Osteocyte (in vitro differentiated cells): ENCODE measurements around the gene SGTB. TPM values are rescaled to one million over a fixed set of nuclear protein-coding genes. Genes with fewer than 3 reads are reported as not detected.
"Not testable (repeated sequence)": the region's sequence is repeated elsewhere in the genome, so short reads cannot be mapped to it uniquely, and the experiment has no call there.

Experiments used
- DNase-seq: peaks from one replicate; pipeline ENCODE4 v3.0.0; 2021; ENCODE audit warnings: mixed read lengths; ENCODE audit not compliant: unreplicated experiment; ENCODE audit errors: extremely low spot score
- H3K27ac Mint-ChIP-seq: one replicate; pipeline ENCODE4 v1.8.0; 2021; ENCODE audit warnings: mild to moderate bottlenecking, mixed read lengths; ENCODE audit not compliant: unreplicated experiment
- H3K27me3 Mint-ChIP-seq: one replicate; pipeline ENCODE4 v1.8.0; 2021; ENCODE audit warnings: mixed read lengths; ENCODE audit not compliant: unreplicated experiment
- H3K36me3 Mint-ChIP-seq: one replicate; pipeline ENCODE4 v1.8.0; 2021; ENCODE audit warnings: mixed read lengths; ENCODE audit not compliant: unreplicated experiment
- H3K4me1 Mint-ChIP-seq: one replicate; pipeline ENCODE4 v1.8.0; 2021; ENCODE audit warnings: mixed read lengths; ENCODE audit not compliant: unreplicated experiment
- H3K4me3 Mint-ChIP-seq: one replicate; pipeline ENCODE4 v1.8.0; 2021; ENCODE audit warnings: mild to moderate bottlenecking, moderate library complexity, mixed read lengths; ENCODE audit not compliant: unreplicated experiment
- H3K9me3 Mint-ChIP-seq: one replicate; pipeline ENCODE4 v1.8.0; 2021; ENCODE audit warnings: mixed read lengths; ENCODE audit not compliant: unreplicated experiment
- total RNA-seq: library from RNA; stranded (reverse); gene quantifications from 2 replicates; pipeline ENCODE4 v1.2.1, GENCODE V29; 2021
- TF ChIP-seq, protein P1 (sequence below): fragments of 200-600 bp; sonication (generic); IDR thresholded peaks from 2 replicates; pipeline ENCODE4 v1.5.0; 2021; ENCODE audit warnings: antibody characterized with exemption, mild to moderate bottlenecking, moderate library complexity

Gene SGTB
- total RNA-seq, 1 donor from 2014 or later, result 18.8 TPM

DNA sequence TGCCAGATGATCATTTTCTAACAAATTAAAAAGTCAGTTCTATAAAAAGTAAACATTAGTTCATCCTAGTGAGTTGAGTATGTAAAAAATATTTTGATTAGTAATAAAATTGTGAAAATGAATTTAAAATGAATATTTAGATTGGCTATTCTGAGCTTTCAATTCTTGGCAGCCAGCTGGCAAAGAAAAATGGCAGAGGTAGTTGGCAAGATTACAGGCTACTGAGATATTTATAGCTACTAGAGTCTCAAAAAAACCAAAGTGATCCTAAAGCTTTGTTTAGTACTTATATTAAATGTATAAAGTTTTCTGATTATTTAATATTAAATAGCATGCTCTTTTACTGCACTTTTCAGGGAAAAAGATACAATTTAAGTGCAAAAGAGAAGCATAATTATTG lies 25.0 kb downstream of the SGTB start:
- H3K9me3 Mint-ChIP-seq, result no peaks in the 10 kb centered on the region
- no peaks in the 10 kb centered on the region for H3K4me1 Mint-ChIP-seq
- no peaks in the 10 kb centered on the region for H3K27me3 Mint-ChIP-seq
- no peak overlapping the region for H3K4me3 Mint-ChIP-seq
- H3K36me3 Mint-ChIP-seq, result peaks cover 22% of the 10 kb centered on the region
- DNase-seq, result no peak
- TF ChIP-seq, protein P1, sequence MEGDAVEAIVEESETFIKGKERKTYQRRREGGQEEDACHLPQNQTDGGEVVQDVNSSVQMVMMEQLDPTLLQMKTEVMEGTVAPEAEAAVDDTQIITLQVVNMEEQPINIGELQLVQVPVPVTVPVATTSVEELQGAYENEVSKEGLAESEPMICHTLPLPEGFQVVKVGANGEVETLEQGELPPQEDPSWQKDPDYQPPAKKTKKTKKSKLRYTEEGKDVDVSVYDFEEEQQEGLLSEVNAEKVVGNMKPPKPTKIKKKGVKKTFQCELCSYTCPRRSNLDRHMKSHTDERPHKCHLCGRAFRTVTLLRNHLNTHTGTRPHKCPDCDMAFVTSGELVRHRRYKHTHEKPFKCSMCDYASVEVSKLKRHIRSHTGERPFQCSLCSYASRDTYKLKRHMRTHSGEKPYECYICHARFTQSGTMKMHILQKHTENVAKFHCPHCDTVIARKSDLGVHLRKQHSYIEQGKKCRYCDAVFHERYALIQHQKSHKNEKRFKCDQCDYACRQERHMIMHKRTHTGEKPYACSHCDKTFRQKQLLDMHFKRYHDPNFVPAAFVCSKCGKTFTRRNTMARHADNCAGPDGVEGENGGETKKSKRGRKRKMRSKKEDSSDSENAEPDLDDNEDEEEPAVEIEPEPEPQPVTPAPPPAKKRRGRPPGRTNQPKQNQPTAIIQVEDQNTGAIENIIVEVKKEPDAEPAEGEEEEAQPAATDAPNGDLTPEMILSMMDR, result no peak
- no peak overlapping the region for H3K27ac Mint-ChIP-seq

DNA sequence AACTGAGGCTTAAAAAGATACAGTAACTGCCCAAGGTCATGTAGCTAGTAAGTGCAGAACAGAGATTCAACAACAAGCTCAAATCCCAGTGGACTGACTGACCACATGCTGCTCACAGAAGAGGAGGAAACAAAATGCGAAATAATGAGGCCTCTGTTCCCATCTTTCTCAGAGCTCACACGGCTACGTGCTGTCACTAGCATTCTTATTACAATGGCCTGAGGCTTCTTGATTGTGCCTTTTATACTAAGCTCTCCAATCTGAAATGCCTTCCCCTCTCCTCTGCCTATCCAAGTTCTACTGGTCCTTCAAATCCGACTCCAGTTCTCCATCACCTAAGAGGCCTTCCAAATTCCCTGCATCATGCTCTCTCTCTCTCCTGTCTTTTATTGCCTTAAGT lies 26.0 kb downstream of the SGTB start:
- Mint-ChIP-seq H3K4me1 (no peaks in the 10 kb centered on the region), H3K9me3 (no peaks in the 10 kb centered on the region), H3K27ac (no peak overlapping the region), H3K36me3 (peaks cover 25% of the 10 kb centered on the region), H3K27me3 (no peaks in the 10 kb centered on the region), H3K4me3 (no peak overlapping the region)
- TF ChIP-seq, protein P1, result no peak
- DNase-seq, result no peak

DNA sequence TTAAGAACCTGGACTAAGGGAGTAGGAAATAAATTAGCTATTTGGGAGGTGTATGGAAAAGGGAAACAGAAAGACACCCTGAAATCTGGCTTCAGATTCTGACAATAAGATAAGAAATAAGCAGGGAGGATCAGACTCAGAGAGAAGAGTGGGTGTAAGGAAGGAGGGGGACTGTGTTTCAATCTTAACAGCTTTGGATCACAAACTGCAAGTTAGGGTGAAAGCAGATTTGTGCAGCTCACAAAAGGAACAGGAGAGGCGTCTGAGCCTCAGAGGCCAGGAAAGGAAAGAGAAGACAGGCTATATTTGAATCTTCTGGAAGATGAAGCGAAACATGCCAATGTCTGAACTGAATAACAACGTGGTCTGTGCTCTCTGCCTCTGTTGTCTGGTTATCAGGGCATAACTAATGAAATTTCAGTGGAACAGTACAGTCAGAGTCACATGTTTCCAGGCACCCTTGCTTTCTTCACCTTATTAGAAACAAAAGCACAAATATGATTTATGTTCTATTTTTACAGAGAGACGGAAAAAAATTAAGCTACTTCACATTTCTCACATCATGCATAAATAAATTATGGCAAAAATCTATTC lies 26.6 kb downstream of the SGTB start:
- H3K9me3 Mint-ChIP-seq, result no peaks in the 10 kb centered on the region
- DNase-seq, result no peak
- H3K4me1 Mint-ChIP-seq, result no peaks in the 10 kb centered on the region

DNA sequence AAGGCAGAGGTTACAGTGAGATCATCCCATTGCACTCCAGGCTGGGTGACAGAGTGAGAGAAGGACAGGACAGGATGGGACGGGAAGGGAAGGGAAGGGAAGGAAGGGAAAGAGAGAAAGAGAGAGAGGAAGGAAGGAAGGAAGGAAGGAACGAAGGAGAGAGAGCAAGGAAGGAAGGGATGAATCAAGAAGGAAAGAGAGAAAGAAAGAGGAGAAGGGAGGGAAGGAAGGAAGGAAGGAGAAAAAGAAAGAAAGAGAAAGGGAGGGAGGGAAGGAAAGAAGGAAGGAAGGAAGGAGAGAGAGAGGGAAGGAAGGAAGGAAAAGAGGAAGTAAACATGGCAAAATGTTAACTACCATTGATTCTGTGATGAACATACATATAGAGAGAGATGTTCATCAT lies 28.8 kb downstream of the SGTB start:
- H3K4me3 Mint-ChIP-seq, result no peak overlapping the region
- H3K9me3 Mint-ChIP-seq, result no peaks in the 10 kb centered on the region
- DNase-seq, result no peak
- TF ChIP-seq, protein P1, result no peak
- no peaks in the 10 kb centered on the region for H3K27me3 Mint-ChIP-seq
- no peak overlapping the region for H3K27ac Mint-ChIP-seq
- H3K4me1 Mint-ChIP-seq, result no peaks in the 10 kb centered on the region
- H3K36me3 Mint-ChIP-seq, result peaks cover 13% of the 10 kb centered on the region

More for the DNA sequence above, 26.6 kb downstream of the SGTB start:
- Mint-ChIP-seq H3K27ac (no peak overlapping the region), H3K36me3 (peaks cover 29% of the 10 kb centered on the region), H3K27me3 (no peaks in the 10 kb centered on the region), H3K4me3 (no peak overlapping the region)
- TF ChIP-seq, protein P1, result no peak

DNA sequence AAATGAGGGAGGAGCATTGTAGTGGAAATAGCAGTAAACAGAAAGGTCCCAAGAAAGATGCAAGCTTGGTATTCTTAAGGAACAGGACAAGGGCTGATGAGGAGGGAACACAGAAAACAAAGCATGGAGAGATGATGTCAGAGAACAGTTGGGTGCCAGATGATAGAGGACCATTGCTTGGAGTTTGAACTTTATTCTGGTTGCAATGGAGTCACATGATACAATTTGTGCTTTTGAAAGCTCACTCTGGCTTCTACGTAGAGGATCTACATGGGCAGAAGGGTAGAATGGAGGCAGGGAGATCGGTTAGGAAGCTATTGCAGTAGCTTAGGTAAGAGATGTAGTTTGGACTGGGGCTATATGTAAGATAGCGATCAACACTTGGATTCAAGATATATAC lies 39.8 kb downstream of the SGTB start:
- Mint-ChIP-seq H3K27ac (no peak overlapping the region), H3K36me3 (peaks cover 57% of the 10 kb centered on the region), H3K9me3 (no peaks in the 10 kb centered on the region), H3K4me1 (no peaks in the 10 kb centered on the region), H3K4me3 (no peak overlapping the region), H3K27me3 (no peaks in the 10 kb centered on the region)
- TF ChIP-seq, protein P1, result no peak
- DNase-seq, result no peak

DNA sequence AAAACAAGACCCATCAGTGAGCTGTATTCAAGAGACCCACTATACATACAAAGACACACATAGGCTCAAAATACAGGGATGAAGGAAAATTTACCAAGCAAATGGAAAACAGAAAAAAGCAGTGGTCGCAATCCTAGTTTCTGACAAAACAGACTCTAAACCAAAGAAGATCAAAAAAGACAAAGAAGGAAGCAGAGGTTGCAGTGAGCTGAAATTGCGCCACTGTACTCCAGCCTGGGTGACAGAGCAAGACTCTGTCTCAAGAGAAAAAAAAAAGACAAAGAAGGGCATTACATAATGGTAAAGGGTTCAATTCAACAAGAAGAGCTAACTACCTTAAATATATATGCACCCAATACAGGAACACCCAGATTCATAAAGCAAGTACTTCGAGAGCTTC lies 45.9 kb downstream of the SGTB start:
- not testable (repeated sequence) for H3K4me3 Mint-ChIP-seq, H3K4me1 Mint-ChIP-seq, H3K9me3 Mint-ChIP-seq, H3K27ac Mint-ChIP-seq, H3K27me3 Mint-ChIP-seq, DNase-seq
- H3K36me3 Mint-ChIP-seq, result peaks cover 48% of the 10 kb centered on the region
